NB4 (cell line): Measurements from ENCODE around the gene ATF7IP2.

Experiments
- POLR2A ChIP-seq: IDR thresholded peaks from 2 replicates; pipeline ENCODE4 v1.6.1; 2011; ENCODE audit warnings: mild to moderate bottlenecking; ENCODE audit not compliant: insufficient read length; ENCODE audit errors: extremely low read depth
- TF ChIP-seq, protein P1 (sequence below): IDR thresholded peaks from one replicate; pipeline ENCODE4 v1.5.1; 2012; ENCODE audit warnings: low read depth, low read length

DNA sequence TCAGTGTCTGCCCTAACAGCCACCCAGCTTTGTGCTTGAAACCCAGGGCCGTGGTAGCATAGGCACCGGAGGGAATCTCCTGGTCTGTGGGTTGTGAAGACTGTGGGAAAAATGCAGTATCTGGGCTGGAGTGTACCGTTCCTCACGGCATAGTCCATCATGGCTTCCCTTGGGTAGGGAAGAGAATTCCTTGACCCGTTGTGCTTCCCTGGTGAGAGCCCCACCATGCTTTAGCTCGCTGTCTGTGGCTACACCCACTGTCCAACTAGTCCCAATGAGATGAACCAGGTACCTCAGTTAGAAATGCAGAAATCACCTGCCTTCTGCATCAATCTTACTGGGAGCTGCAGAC is 67.3 kb downstream of the ATF7IP2 start:
- TF ChIP-seq, protein P1, sequence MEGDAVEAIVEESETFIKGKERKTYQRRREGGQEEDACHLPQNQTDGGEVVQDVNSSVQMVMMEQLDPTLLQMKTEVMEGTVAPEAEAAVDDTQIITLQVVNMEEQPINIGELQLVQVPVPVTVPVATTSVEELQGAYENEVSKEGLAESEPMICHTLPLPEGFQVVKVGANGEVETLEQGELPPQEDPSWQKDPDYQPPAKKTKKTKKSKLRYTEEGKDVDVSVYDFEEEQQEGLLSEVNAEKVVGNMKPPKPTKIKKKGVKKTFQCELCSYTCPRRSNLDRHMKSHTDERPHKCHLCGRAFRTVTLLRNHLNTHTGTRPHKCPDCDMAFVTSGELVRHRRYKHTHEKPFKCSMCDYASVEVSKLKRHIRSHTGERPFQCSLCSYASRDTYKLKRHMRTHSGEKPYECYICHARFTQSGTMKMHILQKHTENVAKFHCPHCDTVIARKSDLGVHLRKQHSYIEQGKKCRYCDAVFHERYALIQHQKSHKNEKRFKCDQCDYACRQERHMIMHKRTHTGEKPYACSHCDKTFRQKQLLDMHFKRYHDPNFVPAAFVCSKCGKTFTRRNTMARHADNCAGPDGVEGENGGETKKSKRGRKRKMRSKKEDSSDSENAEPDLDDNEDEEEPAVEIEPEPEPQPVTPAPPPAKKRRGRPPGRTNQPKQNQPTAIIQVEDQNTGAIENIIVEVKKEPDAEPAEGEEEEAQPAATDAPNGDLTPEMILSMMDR: no peak
- no peak for TF ChIP-seq POLR2A
